Central memory CD8-positive, alpha-beta T cell (primary cell): Measurements from ENCODE around the gene WLS.

Source experiments
- ATAC-seq: fragments of 150-1000 bp; cut with Tn5 transposase; replicated peaks from 2 replicates; pipeline ENCODE4 v1.10.0; 2022; ENCODE audit warnings: mild to moderate bottlenecking, moderate FRiP score, moderate number of reproducible peaks; ENCODE audit not compliant: poor library complexity, severe bottlenecking; ENCODE audit errors: extremely low read depth
- DNase-seq, 2 donors: peaks; one replicate each; pipeline ENCODE4 v3.0.0; 2021; ENCODE audit warnings: low spot score in 2 of 2
- H3K27ac Mint-ChIP-seq: one replicate; pipeline ENCODE4 v1.8.0; 2022; ENCODE audit warnings: low read depth, mild to moderate bottlenecking, moderate library complexity, mixed read lengths
- H3K27me3 Mint-ChIP-seq: one replicate; pipeline ENCODE4 v1.8.0; 2022; ENCODE audit warnings: mixed read lengths
- H3K36me3 Mint-ChIP-seq: one replicate; pipeline ENCODE4 v1.8.0; 2022; ENCODE audit warnings: mild to moderate bottlenecking, moderate library complexity, mixed read lengths; ENCODE audit not compliant: insufficient read depth
- H3K4me1 Mint-ChIP-seq: one replicate; pipeline ENCODE4 v1.8.0; 2022; ENCODE audit warnings: mixed read lengths
- H3K4me3 Mint-ChIP-seq: one replicate; pipeline ENCODE4 v1.8.0; 2022; ENCODE audit warnings: mild to moderate bottlenecking, moderate library complexity, mixed read lengths
- H3K9me3 Mint-ChIP-seq: one replicate; pipeline ENCODE4 v1.8.0; 2022; ENCODE audit warnings: mixed read lengths

WLS gene

GRCh38 chr1:68103884-68104554 is 128.3 kb downstream of the WLS start:
- Mint-ChIP-seq H3K4me3 (no peak overlapping the region), H3K27ac (no peak overlapping the region), H3K4me1 (no peaks in the 10 kb centered on the region), H3K9me3 (no peaks in the 10 kb centered on the region), H3K36me3 (no peaks in the 10 kb centered on the region), H3K27me3 (peaks cover 40% of the 10 kb centered on the region)
- no peak for ATAC-seq
- DNase-seq, result no peak

GRCh38 chr1:68103011-68103545 is 129.2 kb downstream of the WLS start:
- Mint-ChIP-seq H3K27me3 (peaks cover 40% of the 10 kb centered on the region), H3K4me1 (no peaks in the 10 kb centered on the region), H3K4me3 (no peak overlapping the region), H3K9me3 (no peaks in the 10 kb centered on the region), H3K36me3 (no peaks in the 10 kb centered on the region), H3K27ac (no peak overlapping the region)
- no peak for DNase-seq
- ATAC-seq, result no peak

- peaks cover 40% of the 10 kb centered on the region for H3K27me3 Mint-ChIP-seq
- no peak for ATAC-seq
- H3K4me1 Mint-ChIP-seq, result no peaks in the 10 kb centered on the region
- no peaks in the 10 kb centered on the region for H3K36me3 Mint-ChIP-seq
- no peak for DNase-seq
- H3K9me3 Mint-ChIP-seq, result no peaks in the 10 kb centered on the region
- H3K27ac Mint-ChIP-seq, result no peak overlapping the region
- H3K4me3 Mint-ChIP-seq, result no peak overlapping the region
Measured at GRCh38 chr1:68101829-68102228, 130.5 kb downstream of the WLS start.

- H3K4me3 Mint-ChIP-seq, result no peak overlapping the region
- peaks cover 35% of the 10 kb centered on the region for H3K27me3 Mint-ChIP-seq
- DNase-seq (no peak), ATAC-seq (no peak)
- H3K4me1 Mint-ChIP-seq, result no peaks in the 10 kb centered on the region
- H3K27ac Mint-ChIP-seq, result no peak overlapping the region
- no peaks in the 10 kb centered on the region for H3K9me3 Mint-ChIP-seq
- H3K36me3 Mint-ChIP-seq, result no peaks in the 10 kb centered on the region
Measured at GRCh38 chr1:68100571-68100970, 131.8 kb downstream of the WLS start.

- no peak overlapping the region for H3K27ac Mint-ChIP-seq
- no peaks in the 10 kb centered on the region for H3K9me3 Mint-ChIP-seq
- H3K4me1 Mint-ChIP-seq, result no peaks in the 10 kb centered on the region
- ATAC-seq (no peak), DNase-seq (no peak)
- no peaks in the 10 kb centered on the region for H3K27me3 Mint-ChIP-seq
- no peak overlapping the region for H3K4me3 Mint-ChIP-seq
- no peaks in the 10 kb centered on the region for H3K36me3 Mint-ChIP-seq
Measured at GRCh38 chr1:68093737-68094136, 138.6 kb downstream of the WLS start.

GRCh38 chr1:68087184-68087583 is 145.1 kb downstream of the WLS start:
- H3K4me1 Mint-ChIP-seq, result no peaks in the 10 kb centered on the region
- ATAC-seq (no peak), DNase-seq (no peak)
- no peaks in the 10 kb centered on the region for H3K27me3 Mint-ChIP-seq
- no peak overlapping the region for H3K27ac Mint-ChIP-seq
- no peaks in the 10 kb centered on the region for H3K36me3 Mint-ChIP-seq
- H3K4me3 Mint-ChIP-seq, result no peak overlapping the region
- H3K9me3 Mint-ChIP-seq, result no peaks in the 10 kb centered on the region

GRCh38 chr1:68085752-68086151 is 146.6 kb downstream of the WLS start:
- no peak overlapping the region for H3K4me3 Mint-ChIP-seq
- no peaks in the 10 kb centered on the region for H3K9me3 Mint-ChIP-seq
- no peaks in the 10 kb centered on the region for H3K27me3 Mint-ChIP-seq
- no peak overlapping the region for H3K27ac Mint-ChIP-seq
- no peaks in the 10 kb centered on the region for H3K36me3 Mint-ChIP-seq
- DNase-seq (no peak), ATAC-seq (no peak)
- no peaks in the 10 kb centered on the region for H3K4me1 Mint-ChIP-seq

GRCh38 chr1:68083686-68084085 is 148.6 kb downstream of the WLS start:
- no peaks in the 10 kb centered on the region for H3K9me3 Mint-ChIP-seq

GRCh38 chr1:68081775-68082283 is 150.5 kb downstream of the WLS start:
- no peak overlapping the region for H3K27ac Mint-ChIP-seq
- H3K9me3 Mint-ChIP-seq, result peaks cover 8% of the 10 kb centered on the region
- ATAC-seq (no peak), DNase-seq (no peak)
- H3K4me3 Mint-ChIP-seq, result no peak overlapping the region
- no peaks in the 10 kb centered on the region for H3K4me1 Mint-ChIP-seq
- H3K27me3 Mint-ChIP-seq, result peaks cover 14% of the 10 kb centered on the region
- H3K36me3 Mint-ChIP-seq, result no peaks in the 10 kb centered on the region

More at GRCh38 chr1:68083686-68084085, 148.6 kb downstream of the WLS start:
- ATAC-seq (no peak), DNase-seq (no peak)
- Mint-ChIP-seq H3K4me1 (no peaks in the 10 kb centered on the region), H3K27me3 (peaks cover 12% of the 10 kb centered on the region), H3K27ac (no peak overlapping the region), H3K4me3 (no peak overlapping the region), H3K36me3 (no peaks in the 10 kb centered on the region)

- Mint-ChIP-seq H3K9me3 (peaks cover 13% of the 10 kb centered on the region), H3K4me3 (no peak overlapping the region), H3K27ac (no peak overlapping the region), H3K4me1 (no peaks in the 10 kb centered on the region), H3K36me3 (no peaks in the 10 kb centered on the region), H3K27me3 (peaks cover 14% of the 10 kb centered on the region)
- DNase-seq (no peak), ATAC-seq (no peak)
Measured at GRCh38 chr1:68078647-68079046, 153.7 kb downstream of the WLS start.
